CD4-positive, alpha-beta T cell (primary cell): ENCODE measurements around the gene EXOSC2. TPM values are rescaled to one million over a fixed set of nuclear protein-coding genes. Genes with fewer than 3 reads are reported as not detected.

Source experiments
- ATAC-seq: fragments of 200-7000 bp; cut with Tn5 transposase; one replicate; pipeline ENCODE4 v1.10.0; 2022; ENCODE audit warnings: mild to moderate bottlenecking; ENCODE audit not compliant: poor library complexity
- CTCF ChIA-PET: fragments of 350-600 bp; sonication (Branson Sonifier 250); formaldehyde crosslinking; loops from one replicate; lab custom pipeline; 2021; ENCODE audit warnings: antibody characterized with exemption, inconsistent platforms; lab: Charles Lee
- POLR2A ChIA-PET: fragments of 350-600 bp; sonication (Branson Sonifier 250); formaldehyde crosslinking; loops from one replicate; lab custom pipeline; 2021; ENCODE audit warnings: antibody characterized with exemption, inconsistent platforms; lab: Charles Lee
- DNase-seq, 14 experiments: peaks; one replicate each; pipeline ENCODE4 v3.0.0-alpha.2; 2013 to 2020; ENCODE audit warnings: mixed read lengths in 2 of 14
- H3K27ac ChIP-seq, 2 donors: one replicate each; pipeline versions ENCODE4 v1.5.1 to v1.7.0; 2013; ENCODE audit warnings: low read length in 2 of 2, low read depth in 1 of 2, mild to moderate bottlenecking in 1 of 2
- H3K27me3 ChIP-seq, 2 experiments: 1 replicate in 1 of 2; 2 replicates in 1 of 2; pipeline versions ENCODE4 v1.6.1 to v1.7.0; 2013; ENCODE audit warnings: low read length in 2 of 2, control low read depth in 1 of 2, mild to moderate bottlenecking in 1 of 2, moderate library complexity in 1 of 2; ENCODE audit not compliant: insufficient read depth in 2 of 2, control insufficient read depth in 1 of 2
- H3K36me3 ChIP-seq: one replicate; pipeline ENCODE4 v1.6.1; 2013; ENCODE audit warnings: low read length, control low read depth; ENCODE audit not compliant: insufficient read depth
- H3K4me1 ChIP-seq: one replicate; pipeline ENCODE4 v1.6.1; 2013; ENCODE audit warnings: low read length, control low read depth; ENCODE audit not compliant: insufficient read depth
- H3K4me3 ChIP-seq: one replicate; pipeline ENCODE4 v1.5.1; 2013; ENCODE audit warnings: mild to moderate bottlenecking, low read length, moderate library complexity
- H3K9me3 ChIP-seq, 2 experiments: 1 replicate in 1 of 2; 2 replicates in 1 of 2; pipeline versions ENCODE4 v1.6.1 to v1.7.0; 2013; ENCODE audit warnings: low read length in 2 of 2, mild to moderate bottlenecking in 2 of 2, control low read depth in 1 of 2, moderate library complexity in 1 of 2; ENCODE audit not compliant: control insufficient read depth in 1 of 2, insufficient read depth in 1 of 2
- H3K27ac Mint-ChIP-seq: one replicate; pipeline ENCODE4 v1.8.0; 2020; ENCODE audit warnings: mixed read lengths
- H3K27me3 Mint-ChIP-seq: one replicate; pipeline ENCODE4 v1.8.0; 2021; ENCODE audit warnings: mixed read lengths
- H3K36me3 Mint-ChIP-seq: one replicate; pipeline ENCODE4 v1.8.0; 2021; ENCODE audit warnings: low read depth, mixed read lengths
- H3K4me1 Mint-ChIP-seq: one replicate; pipeline ENCODE4 v1.8.0; 2021; ENCODE audit warnings: low read depth, mixed read lengths
- H3K4me3 Mint-ChIP-seq: one replicate; pipeline ENCODE4 v1.8.0; 2020; ENCODE audit warnings: mild to moderate bottlenecking, mixed read lengths
- H3K9me3 Mint-ChIP-seq: one replicate; pipeline ENCODE4 v1.8.0; 2020; ENCODE audit warnings: mixed read lengths
- intact Hi-C, 2 experiments: fragments of 100-400 bp; cut with DNase I in 1 of 2; cut with micrococcal nuclease in 1 of 2; formaldehyde crosslinking; loops; one replicate each; pipeline versions ENCODE4 v1.15.1 to v1.9.0; 2023 to 2025; cut with DNase I, micrococcal nuclease
- total RNA-seq, 174 experiments: library from RNA in 2 of 174; stranded (reverse) in 2 of 174; gene quantifications; one replicate each; pipeline ENCODE4 v1.2.3 and lab custom pipeline; 2021 to 2026
- TF ChIP-seq, protein P1 (sequence below): fragments of 200-600 bp; IDR thresholded peaks from one replicate; pipeline ENCODE4 v1.8.0; 2022; ENCODE audit warnings: antibody characterized with exemption, mild to moderate bottlenecking

Gene EXOSC2
- total RNA-seq, 2 experiments from 2014 or later, result 49.2 to 50.2 TPM

DNA sequence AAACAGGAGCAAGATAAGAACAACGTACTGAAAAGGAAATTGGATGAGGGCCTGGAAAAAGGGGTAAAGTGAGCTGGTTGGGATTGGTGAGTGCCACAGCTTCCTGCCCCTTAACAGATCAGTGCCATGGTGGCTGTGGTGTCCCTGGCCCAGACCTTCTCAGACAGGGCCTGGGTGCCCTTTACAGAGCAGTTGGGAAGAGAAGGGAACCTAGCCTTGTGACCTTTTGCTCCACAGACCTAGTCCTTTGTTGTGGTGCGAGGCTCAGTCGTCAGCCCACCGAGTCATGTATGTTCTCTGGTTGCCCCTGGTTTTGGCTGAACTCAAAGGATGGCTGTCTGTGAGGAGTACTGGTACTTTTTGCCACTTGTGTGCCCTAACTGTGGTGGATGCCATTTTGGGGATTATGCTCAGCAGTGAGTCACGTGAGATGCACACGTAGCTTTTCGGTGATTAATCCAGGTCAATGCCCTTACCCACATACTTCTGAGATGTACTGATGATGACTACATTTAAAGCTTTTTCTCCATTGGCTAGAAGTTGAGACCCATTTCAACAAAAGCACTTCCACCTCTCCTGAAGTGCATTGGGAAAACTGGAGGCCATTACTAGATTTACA lies 48.4 kb downstream of the EXOSC2 start:
- Histone ChIP-seq H3K9me3 (no peaks in the 10 kb centered on the region), H3K27me3 (no peaks in the 10 kb centered on the region), H3K4me1 (no peaks in the 10 kb centered on the region), H3K36me3 (no peaks in the 10 kb centered on the region), H3K4me3 (no peak overlapping the region), H3K27ac (no peak overlapping the region)
- no peak for ATAC-seq
- TF ChIP-seq, protein P1, sequence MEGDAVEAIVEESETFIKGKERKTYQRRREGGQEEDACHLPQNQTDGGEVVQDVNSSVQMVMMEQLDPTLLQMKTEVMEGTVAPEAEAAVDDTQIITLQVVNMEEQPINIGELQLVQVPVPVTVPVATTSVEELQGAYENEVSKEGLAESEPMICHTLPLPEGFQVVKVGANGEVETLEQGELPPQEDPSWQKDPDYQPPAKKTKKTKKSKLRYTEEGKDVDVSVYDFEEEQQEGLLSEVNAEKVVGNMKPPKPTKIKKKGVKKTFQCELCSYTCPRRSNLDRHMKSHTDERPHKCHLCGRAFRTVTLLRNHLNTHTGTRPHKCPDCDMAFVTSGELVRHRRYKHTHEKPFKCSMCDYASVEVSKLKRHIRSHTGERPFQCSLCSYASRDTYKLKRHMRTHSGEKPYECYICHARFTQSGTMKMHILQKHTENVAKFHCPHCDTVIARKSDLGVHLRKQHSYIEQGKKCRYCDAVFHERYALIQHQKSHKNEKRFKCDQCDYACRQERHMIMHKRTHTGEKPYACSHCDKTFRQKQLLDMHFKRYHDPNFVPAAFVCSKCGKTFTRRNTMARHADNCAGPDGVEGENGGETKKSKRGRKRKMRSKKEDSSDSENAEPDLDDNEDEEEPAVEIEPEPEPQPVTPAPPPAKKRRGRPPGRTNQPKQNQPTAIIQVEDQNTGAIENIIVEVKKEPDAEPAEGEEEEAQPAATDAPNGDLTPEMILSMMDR, result no peak
- POLR2A ChIA-PET, result no interaction called here
- Mint-ChIP-seq H3K27me3 (no peaks in the 10 kb centered on the region), H3K4me3 (no peak overlapping the region), H3K27ac (no peak overlapping the region), H3K9me3 (no peaks in the 10 kb centered on the region), H3K36me3 (peaks cover 6% of the 10 kb centered on the region), H3K4me1 (peaks cover 19% of the 10 kb centered on the region)
- DNase-seq, result no peak
- intact Hi-C loops, result no loop called here
- CTCF ChIA-PET, result no interaction called here

DNA sequence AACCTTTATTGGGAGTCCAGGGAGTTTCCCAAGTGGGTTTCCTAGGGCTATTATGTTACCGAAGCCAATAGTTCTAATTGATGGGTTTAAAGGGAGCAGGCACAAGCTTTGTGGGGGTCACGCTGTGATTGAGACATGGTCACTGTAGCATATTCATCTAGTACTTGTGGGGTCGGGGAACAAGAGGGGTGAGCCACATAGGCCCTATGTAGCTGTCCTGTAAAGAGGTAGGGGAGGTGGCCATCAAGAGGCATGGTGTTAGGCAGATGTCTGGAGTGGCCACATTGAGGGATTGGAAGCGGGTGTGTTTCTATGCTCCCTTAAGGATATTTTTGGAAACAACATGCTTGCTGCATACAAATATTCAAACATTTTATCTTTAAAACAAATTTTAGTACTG lies 50.1 kb downstream of the EXOSC2 start:
- no peaks in the 10 kb centered on the region for H3K4me1 ChIP-seq
- H3K4me3 ChIP-seq, result no peak overlapping the region
- Mint-ChIP-seq H3K27me3 (no peaks in the 10 kb centered on the region), H3K4me3 (no peak overlapping the region), H3K4me1 (peaks cover 24% of the 10 kb centered on the region), H3K9me3 (no peaks in the 10 kb centered on the region), H3K36me3 (peaks cover 6% of the 10 kb centered on the region), H3K27ac (no peak overlapping the region)
- DNase-seq (no peak), ATAC-seq (no peak)
- no peak overlapping the region for H3K27ac ChIP-seq
- POLR2A ChIA-PET, result no interaction called here
- no peaks in the 10 kb centered on the region for H3K27me3 ChIP-seq
- TF ChIP-seq, protein P1, result no peak
- intact Hi-C loops, result no loop called here
- no peaks in the 10 kb centered on the region for H3K36me3 ChIP-seq
- CTCF ChIA-PET, result no interaction called here
- no peaks in the 10 kb centered on the region for H3K9me3 ChIP-seq

DNA sequence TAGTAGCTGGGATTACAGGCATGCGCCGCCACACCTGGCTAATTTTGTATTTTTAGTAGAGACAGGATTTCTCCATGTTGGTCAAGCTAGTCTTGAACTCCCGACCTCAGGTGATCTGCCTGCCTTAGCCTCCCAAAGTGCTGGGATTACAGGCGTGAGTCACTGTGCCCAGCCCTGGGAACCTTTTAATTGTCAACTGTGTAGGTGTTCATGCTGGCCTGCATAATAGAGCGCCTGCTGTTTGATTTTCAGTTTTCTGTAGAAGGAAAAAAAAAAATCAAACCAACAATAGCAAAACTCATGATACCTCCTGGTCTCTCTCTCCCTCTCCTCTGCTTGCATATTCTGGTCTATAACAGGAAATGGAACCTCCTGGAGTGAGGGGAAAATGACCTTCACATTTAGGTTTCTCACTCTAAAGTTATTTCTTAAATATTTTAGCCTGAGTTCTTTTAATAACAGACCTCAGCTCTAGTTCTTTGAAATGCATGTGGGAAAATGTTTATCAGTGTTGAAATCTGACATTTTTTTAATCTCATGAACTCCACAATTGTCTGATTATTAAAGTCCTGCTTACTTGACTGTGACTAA lies 51.7 kb downstream of the EXOSC2 start:
- Histone ChIP-seq H3K4me1 (no peaks in the 10 kb centered on the region), H3K9me3 (no peaks in the 10 kb centered on the region), H3K36me3 (no peaks in the 10 kb centered on the region), H3K4me3 (no peak overlapping the region), H3K27me3 (no peaks in the 10 kb centered on the region), H3K27ac (no peak overlapping the region)
- H3K4me3 Mint-ChIP-seq, result no peak overlapping the region
- POLR2A ChIA-PET, result no interaction called here
- TF ChIP-seq, protein P1, result no peak
- H3K36me3 Mint-ChIP-seq, result peaks cover 6% of the 10 kb centered on the region
- CTCF ChIA-PET, result no interaction called here
- intact Hi-C loops, result no loop called here
- H3K4me1 Mint-ChIP-seq, result peaks cover 23% of the 10 kb centered on the region
- no peak for ATAC-seq
- no peak for DNase-seq
- H3K27me3 Mint-ChIP-seq, result no peaks in the 10 kb centered on the region
- no peaks in the 10 kb centered on the region for H3K9me3 Mint-ChIP-seq
- no peak overlapping the region for H3K27ac Mint-ChIP-seq
